ENCODE data around the gene MAP4K2. TPM values are rescaled to one million over a fixed set of nuclear protein-coding genes. Genes with fewer than 3 reads are reported as not detected.

Gene MAP4K2
- total RNA-seq, 2 donors from 2014 or later = 23.3 to 39.1 TPM

- H3K36me3 ChIP-seq = peaks cover 87% of the 10 kb centered on the region
- no peak overlapping the region for H3K4me3 ChIP-seq
- no peak for TF ChIP-seq CTCF (IDR thresholded peaks at IDR 0.05)
- H3K4me1 ChIP-seq (ENCODE audit: control insufficient read depth in 1 of 2, low read depth in 2 of 2) = peaks cover 12 to 49% of the 10 kb centered on the region in 2 donors
- ATAC-seq (ENCODE audit: insufficient number of reproducible peaks, low FRiP score, low read depth) (no peak), DNase-seq (ENCODE audit: low spot score) (no peak)
- H3K27ac ChIP-seq = peak overlapping the region; percentile 70 to 73
- no peaks in the 10 kb centered on the region for H3K27me3 ChIP-seq (replicated peaks; ENCODE audit: insufficient read depth)
- no peaks in the 10 kb centered on the region for H3K9me3 ChIP-seq
Measured at GRCh38 chr11:64766881-64767280, 36.1 kb downstream of the MAP4K2 start.

GRCh38 chr11:64765851-64766665 is 37.0 kb downstream of the MAP4K2 start:
- no peak overlapping the region for H3K4me3 ChIP-seq
- ATAC-seq (ENCODE audit: insufficient number of reproducible peaks, low FRiP score, low read depth) (no peak), DNase-seq (ENCODE audit: low spot score) (no peak)
- TF ChIP-seq CTCF (IDR thresholded peaks at IDR 0.05) = no peak
- peaks cover 78% of the 10 kb centered on the region for H3K36me3 ChIP-seq
- no peaks in the 10 kb centered on the region for H3K27me3 ChIP-seq (replicated peaks; ENCODE audit: insufficient read depth)
- H3K27ac ChIP-seq = no peak overlapping the region
- H3K4me1 ChIP-seq (ENCODE audit: control insufficient read depth in 1 of 2, low read depth in 2 of 2) = peaks cover 12 to 51% of the 10 kb centered on the region in 2 donors
- H3K9me3 ChIP-seq = no peaks in the 10 kb centered on the region

- DNase-seq (ENCODE audit: low spot score) (no peak), ATAC-seq (ENCODE audit: insufficient number of reproducible peaks, low FRiP score, low read depth) (no peak)
- no peak for TF ChIP-seq CTCF (IDR thresholded peaks at IDR 0.05)
- peak overlapping the region in 1 of 2 donors; percentile 42 for H3K27ac ChIP-seq
- H3K9me3 ChIP-seq = no peaks in the 10 kb centered on the region
- peaks cover 72% of the 10 kb centered on the region for H3K36me3 ChIP-seq
- H3K4me3 ChIP-seq = no peak overlapping the region
- peaks cover 19 to 58% of the 10 kb centered on the region in 2 donors for H3K4me1 ChIP-seq (ENCODE audit: control insufficient read depth in 1 of 2, low read depth in 2 of 2)
- H3K27me3 ChIP-seq (replicated peaks; ENCODE audit: insufficient read depth) = no peaks in the 10 kb centered on the region
Measured at GRCh38 chr11:64765291-64765850, 37.6 kb downstream of the MAP4K2 start.

GRCh38 chr11:64764753-64765152 is 38.3 kb downstream of the MAP4K2 start:
- ATAC-seq (ENCODE audit: insufficient number of reproducible peaks, low FRiP score, low read depth) = no peak
- Histone ChIP-seq H3K9me3 (no peaks in the 10 kb centered on the region), H3K36me3 (peaks cover 65% of the 10 kb centered on the region), H3K4me3 (no peak overlapping the region), H3K27me3 (replicated peaks; ENCODE audit: insufficient read depth) (no peaks in the 10 kb centered on the region), H3K27ac (peak overlapping the region; percentile 68 to 83), H3K4me1 (ENCODE audit: control insufficient read depth in 1 of 2, low read depth in 2 of 2) (peaks cover 23 to 63% of the 10 kb centered on the region in 2 donors)
- DNase-seq (ENCODE audit: low spot score) = no peak
- no peak for TF ChIP-seq CTCF (IDR thresholded peaks at IDR 0.05)

- DNase-seq (ENCODE audit: low spot score) = no peak
- no peak for TF ChIP-seq CTCF (IDR thresholded peaks at IDR 0.05)
- H3K4me3 ChIP-seq = no peak overlapping the region
- no peak for ATAC-seq (ENCODE audit: insufficient number of reproducible peaks, low FRiP score, low read depth)
- peaks cover 59% of the 10 kb centered on the region for H3K36me3 ChIP-seq
- peaks cover 26 to 68% of the 10 kb centered on the region in 2 donors for H3K4me1 ChIP-seq (ENCODE audit: control insufficient read depth in 1 of 2, low read depth in 2 of 2)
- peak overlapping the region; percentile 68 to 83 for H3K27ac ChIP-seq
- H3K9me3 ChIP-seq = no peaks in the 10 kb centered on the region
- H3K27me3 ChIP-seq (replicated peaks; ENCODE audit: insufficient read depth) = no peaks in the 10 kb centered on the region
Measured at GRCh38 chr11:64764040-64764611, 38.9 kb downstream of the MAP4K2 start.
